ENCODE data around the gene ADGRG3.

ADGRG3 gene

GRCh38 chr16:57685633-57686032, 17.5 kb downstream of the ADGRG3 start:
- DNase-seq (ENCODE audit: insufficient read length, low spot score): no peak
- TF ChIP-seq POLR2A (IDR thresholded peaks at IDR 0.05; ENCODE audit: low read depth, low read length): no peak
- no peak for TF ChIP-seq SPI1 (IDR thresholded peaks at IDR 0.05; ENCODE audit: low read depth, low read length)
- no peak for TF ChIP-seq TAF1 (IDR thresholded peaks at IDR 0.05; ENCODE audit: low read depth, low read length)
- FAIRE-seq: no peak

- TF ChIP-seq POLR2A (IDR thresholded peaks at IDR 0.05; ENCODE audit: low read depth, low read length) (no peak), SPI1 (IDR thresholded peaks at IDR 0.05; ENCODE audit: low read depth, low read length) (no peak), TAF1 (IDR thresholded peaks at IDR 0.05; ENCODE audit: low read depth, low read length) (no peak), POU2F2 (IDR thresholded peaks at IDR 0.05; ENCODE audit: low read depth, low read length) (no peak), PAX5 (IDR thresholded peaks at IDR 0.05; ENCODE audit: insufficient read depth, low read length, severe bottlenecking) (no peak), POLR2AphosphoS5 (IDR thresholded peaks at IDR 0.05; ENCODE audit: low read depth, low read length) (no peak)
- FAIRE-seq (no peak), DNase-seq (ENCODE audit: insufficient read length, low spot score) (no peak)
Observed at GRCh38 chr16:57686577-57686976, 18.5 kb downstream of the ADGRG3 start.

GRCh38 chr16:57687363-57687929, 19.3 kb downstream of the ADGRG3 start:
- DNase-seq (ENCODE audit: insufficient read length, low spot score) (no peak), FAIRE-seq (no peak)
- TF ChIP-seq POU2F2 (IDR thresholded peaks at IDR 0.05; ENCODE audit: low read depth, low read length) (no peak), POLR2A (IDR thresholded peaks at IDR 0.05; ENCODE audit: low read depth, low read length) (no peak), TAF1 (IDR thresholded peaks at IDR 0.05; ENCODE audit: low read depth, low read length) (no peak), SPI1 (IDR thresholded peaks at IDR 0.05; ENCODE audit: low read depth, low read length) (no peak), PAX5 (IDR thresholded peaks at IDR 0.05; ENCODE audit: insufficient read depth, low read length, severe bottlenecking) (no peak), POLR2AphosphoS5 (IDR thresholded peaks at IDR 0.05; ENCODE audit: low read depth, low read length) (no peak)

- DNase-seq (ENCODE audit: insufficient read length, low spot score) (no peak), FAIRE-seq (no peak)
- TF ChIP-seq SPI1 (IDR thresholded peaks at IDR 0.05; ENCODE audit: low read depth, low read length) (no peak), PAX5 (IDR thresholded peaks at IDR 0.05; ENCODE audit: insufficient read depth, low read length, severe bottlenecking) (no peak), POLR2AphosphoS5 (IDR thresholded peaks at IDR 0.05; ENCODE audit: low read depth, low read length) (no peak), POLR2A (IDR thresholded peaks at IDR 0.05; ENCODE audit: low read depth, low read length) (no peak)
Observed at GRCh38 chr16:57688487-57688986, 20.4 kb downstream of the ADGRG3 start.

GRCh38 chr16:57688987-57689761, 21.1 kb downstream of the ADGRG3 start:
- no peak for DNase-seq (ENCODE audit: insufficient read length, low spot score)
- FAIRE-seq: peak; percentile 74
- TF ChIP-seq POU2F2 (IDR thresholded peaks at IDR 0.05; ENCODE audit: low read depth, low read length) (no peak), POLR2AphosphoS5 (IDR thresholded peaks at IDR 0.05; ENCODE audit: low read depth, low read length) (no peak), SPI1 (IDR thresholded peaks at IDR 0.05; ENCODE audit: low read depth, low read length) (no peak), TAF1 (IDR thresholded peaks at IDR 0.05; ENCODE audit: low read depth, low read length) (no peak), POLR2A (IDR thresholded peaks at IDR 0.05; ENCODE audit: low read depth, low read length) (no peak), PAX5 (IDR thresholded peaks at IDR 0.05; ENCODE audit: insufficient read depth, low read length, severe bottlenecking) (no peak)

GRCh38 chr16:57689762-57690558, 21.9 kb downstream of the ADGRG3 start:
- peak; percentile 70 for DNase-seq (ENCODE audit: insufficient read length, low spot score)
- peak; percentile 98 for FAIRE-seq

GRCh38 chr16:57690782-57691471, 22.8 kb downstream of the ADGRG3 start:
- no peak for TF ChIP-seq PAX5 (IDR thresholded peaks at IDR 0.05; ENCODE audit: insufficient read depth, low read length, severe bottlenecking)
- TF ChIP-seq SPI1 (IDR thresholded peaks at IDR 0.05; ENCODE audit: low read depth, low read length): no peak
- TF ChIP-seq POU2F2 (IDR thresholded peaks at IDR 0.05; ENCODE audit: low read depth, low read length): no peak
- TF ChIP-seq TAF1 (IDR thresholded peaks at IDR 0.05; ENCODE audit: low read depth, low read length): no peak
- no peak for TF ChIP-seq POLR2A (IDR thresholded peaks at IDR 0.05; ENCODE audit: low read depth, low read length)
- no peak for TF ChIP-seq POLR2AphosphoS5 (IDR thresholded peaks at IDR 0.05; ENCODE audit: low read depth, low read length)
- no peak for DNase-seq (ENCODE audit: insufficient read length, low spot score)
- FAIRE-seq: no peak

More at GRCh38 chr16:57689762-57690558, 21.9 kb downstream of the ADGRG3 start:
- TF ChIP-seq POLR2A (IDR thresholded peaks at IDR 0.05; ENCODE audit: low read depth, low read length) (0 out of 2 replicates have a peak, but pooled peaks have one; percentile 43), SPI1 (IDR thresholded peaks at IDR 0.05; ENCODE audit: low read depth, low read length) (no peak), PAX5 (IDR thresholded peaks at IDR 0.05; ENCODE audit: insufficient read depth, low read length, severe bottlenecking) (peak; percentile 85), POU2F2 (IDR thresholded peaks at IDR 0.05; ENCODE audit: low read depth, low read length) (peak; percentile 84), POLR2AphosphoS5 (IDR thresholded peaks at IDR 0.05; ENCODE audit: low read depth, low read length) (peak; percentile 58; the same call in 1 of the 2 replicates), TAF1 (IDR thresholded peaks at IDR 0.05; ENCODE audit: low read depth, low read length) (0 out of 2 replicates have a peak, but pooled peaks have one; percentile 38)

- TF ChIP-seq SPI1 (IDR thresholded peaks at IDR 0.05; ENCODE audit: low read depth, low read length) (no peak), POLR2A (IDR thresholded peaks at IDR 0.05; ENCODE audit: low read depth, low read length) (no peak), TAF1 (IDR thresholded peaks at IDR 0.05; ENCODE audit: low read depth, low read length) (no peak), POU2F2 (IDR thresholded peaks at IDR 0.05; ENCODE audit: low read depth, low read length) (no peak), POLR2AphosphoS5 (IDR thresholded peaks at IDR 0.05; ENCODE audit: low read depth, low read length) (no peak), PAX5 (IDR thresholded peaks at IDR 0.05; ENCODE audit: insufficient read depth, low read length, severe bottlenecking) (no peak)
- FAIRE-seq (no peak), DNase-seq (ENCODE audit: insufficient read length, low spot score) (no peak)
Observed at GRCh38 chr16:57692636-57693035, 24.5 kb downstream of the ADGRG3 start.

Data from GM12891 (cell line).